IPS-NIHi7 (cell line): ENCODE data around the gene TEX261.

Source experiments
- DNase-seq: peaks from one replicate; pipeline ENCODE4 v3.0.0; 2012; ENCODE audit warnings: mixed read lengths; ENCODE audit errors: extremely low spot score

TEX261 gene

DNA sequence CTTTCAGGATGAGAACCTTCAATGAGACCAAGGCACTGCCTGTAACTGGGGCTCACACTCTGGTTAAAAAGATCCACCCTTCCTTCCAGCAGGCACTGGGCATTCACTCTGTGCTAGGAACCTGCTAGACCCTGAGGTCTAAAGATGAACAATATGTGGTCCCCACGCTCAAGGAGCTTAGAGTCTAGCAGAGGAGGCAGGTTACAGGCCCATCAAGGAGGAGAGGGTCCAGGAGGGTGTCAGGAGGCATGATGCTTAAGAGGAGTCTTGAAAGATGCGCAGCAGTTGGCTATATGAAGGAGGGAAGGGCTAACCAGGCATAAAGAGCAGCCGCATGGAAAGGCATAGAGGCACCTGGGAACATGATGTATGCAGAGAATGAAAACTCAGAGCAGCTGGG lies 11.7 kb downstream of the TEX261 start:
- no peak for DNase-seq

DNA sequence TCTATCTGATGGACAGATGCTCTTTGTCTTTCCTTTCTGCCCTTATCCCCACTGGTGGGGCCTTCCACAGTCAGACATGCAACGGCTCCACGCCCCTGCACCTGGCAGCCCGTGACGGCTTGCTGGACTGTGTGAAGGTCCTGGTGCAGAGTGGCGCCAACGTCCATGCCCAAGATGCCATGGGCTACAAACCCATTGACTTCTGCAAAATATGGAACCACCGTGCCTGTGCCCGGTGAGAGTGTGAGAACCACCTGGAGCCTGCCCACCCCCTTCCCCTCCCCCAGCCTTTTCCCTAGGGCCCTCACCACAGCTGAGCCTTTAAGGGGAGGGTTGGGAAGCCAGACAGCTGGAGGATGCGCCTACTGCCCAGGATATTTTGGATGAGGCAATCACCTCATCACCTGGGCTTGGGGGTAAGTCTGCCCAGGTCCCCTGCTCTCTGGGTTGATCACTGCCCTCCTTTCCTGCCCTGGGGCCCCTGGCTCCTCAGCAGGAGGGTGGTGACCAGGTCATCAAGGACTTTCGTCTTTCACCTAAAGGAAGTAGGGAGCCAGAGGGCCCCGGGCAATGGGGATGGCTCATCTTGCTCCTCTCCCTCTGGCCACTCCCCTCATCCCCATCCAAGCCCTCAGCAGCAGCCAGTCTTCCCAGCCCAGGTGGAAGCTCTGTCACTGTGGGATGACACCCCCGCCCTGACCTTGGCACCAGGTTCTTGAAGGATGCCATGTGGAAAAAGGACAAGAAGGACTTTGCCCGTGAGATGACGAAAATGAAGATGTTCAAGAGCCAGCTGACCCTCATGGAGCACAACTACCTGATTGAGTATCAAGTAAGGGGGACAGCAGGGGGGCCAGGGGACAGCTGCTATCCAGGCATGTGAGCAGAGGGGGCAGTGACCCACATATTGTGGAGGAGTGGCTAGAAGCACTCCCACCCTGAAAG lies 12.5 kb downstream of the TEX261 start:
- DNase-seq = no peak

DNA sequence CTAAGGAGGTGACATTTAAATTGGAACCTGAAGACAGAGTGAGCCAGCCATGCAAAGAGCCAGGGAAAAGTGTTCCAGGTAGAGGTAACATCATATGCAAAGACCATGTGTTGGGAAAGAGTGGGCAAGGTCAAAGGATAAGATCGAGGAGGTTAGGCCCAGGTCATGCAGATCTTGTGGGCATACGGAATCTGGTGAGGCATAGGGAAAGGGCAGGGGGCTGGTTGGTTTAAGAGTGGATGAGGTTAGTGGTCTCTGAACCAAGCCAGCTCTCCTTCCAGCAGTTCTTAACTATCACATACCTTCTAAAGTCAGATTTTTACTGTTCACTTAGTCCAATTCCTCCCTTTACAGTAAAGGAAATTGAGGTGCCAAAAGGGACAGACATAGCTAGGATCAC lies 13.3 kb downstream of the TEX261 start:
- no peak for DNase-seq

DNA sequence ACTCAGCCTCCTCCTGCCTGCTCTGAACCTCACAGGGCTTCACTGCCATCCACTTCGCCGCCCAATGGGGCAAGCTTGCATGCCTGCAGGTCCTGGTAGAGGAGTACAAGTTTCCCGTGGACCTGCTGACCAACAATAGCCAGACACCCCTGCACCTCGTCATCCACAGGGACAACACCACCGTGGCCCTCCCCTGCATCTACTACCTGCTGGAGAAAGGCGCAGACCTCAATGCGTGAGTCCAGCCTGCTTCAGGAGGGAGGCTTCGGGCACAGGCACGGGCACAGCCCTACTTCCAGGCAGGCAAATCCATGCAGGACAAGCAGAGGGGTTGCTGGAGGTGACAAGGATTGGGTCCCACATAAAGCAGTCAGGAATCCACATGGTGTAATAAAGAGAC lies 15.0 kb downstream of the TEX261 start:
- no peak for DNase-seq

DNA sequence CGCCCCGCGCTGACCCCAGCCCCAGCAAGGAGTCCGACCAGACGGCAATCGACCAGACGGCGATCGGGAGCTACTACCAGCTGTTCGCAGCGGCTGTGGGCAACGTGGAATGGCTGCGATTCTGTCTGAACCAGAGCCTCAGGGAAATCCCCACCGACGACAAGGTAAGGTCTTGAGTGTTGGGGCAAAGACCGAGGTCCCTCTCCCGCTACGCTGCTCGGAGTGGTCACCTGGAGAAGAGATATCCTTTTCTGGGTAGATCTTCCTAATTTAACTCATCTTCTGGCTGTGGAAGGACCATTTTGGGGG lies 15.5 kb downstream of the TEX261 start:
- no peak for DNase-seq

DNA sequence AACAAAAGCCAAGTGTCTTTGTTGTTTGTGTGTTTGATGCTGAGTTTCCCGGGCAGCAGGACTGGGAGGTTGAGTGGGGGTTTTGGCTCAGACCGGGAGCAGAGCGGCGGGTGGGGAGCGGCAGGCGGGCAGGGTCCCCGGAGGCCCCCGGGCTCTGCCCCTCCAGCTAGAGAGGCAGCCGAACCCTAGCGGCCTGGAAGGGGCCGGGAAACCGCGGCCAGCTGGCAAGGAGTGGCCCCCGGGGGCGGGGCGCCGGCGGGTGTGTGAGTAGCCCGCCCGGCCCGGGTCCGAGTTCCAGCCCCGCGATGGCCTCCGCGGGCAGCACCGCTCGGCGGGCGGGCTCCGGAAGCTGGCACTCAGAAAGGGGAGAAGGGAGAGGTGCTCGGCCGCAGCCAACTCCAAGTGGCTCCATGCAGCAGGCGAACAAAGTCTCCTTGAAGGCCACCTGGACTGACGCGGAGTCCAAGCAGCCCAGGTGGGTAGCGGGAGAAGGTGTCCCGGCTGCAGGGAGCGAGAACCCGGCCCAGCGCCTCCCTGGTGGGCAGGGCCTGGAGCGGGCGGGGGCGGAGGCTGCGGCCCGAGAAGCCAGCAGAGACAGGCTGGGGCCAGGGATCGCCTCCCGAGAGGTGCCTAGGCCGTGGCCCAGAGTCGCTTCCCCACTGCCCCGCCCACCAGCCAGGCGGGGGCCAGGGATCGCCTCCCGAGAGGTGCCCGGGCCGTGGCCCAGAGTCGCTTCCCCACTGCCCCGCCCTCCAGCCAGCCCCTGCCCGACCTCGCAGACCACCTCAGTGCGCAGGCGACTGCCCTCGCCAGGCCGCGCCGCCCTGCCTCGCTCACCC lies 16.1 kb downstream of the TEX261 start, which contains the start of gene ANKRD53:
ANKRD53 (plus strand) TSS at position 290 of the 839 bp plus-strand sequence; CDS start at position 306, 16 bp downstream.
- peak; percentile 63 for DNase-seq

DNA sequence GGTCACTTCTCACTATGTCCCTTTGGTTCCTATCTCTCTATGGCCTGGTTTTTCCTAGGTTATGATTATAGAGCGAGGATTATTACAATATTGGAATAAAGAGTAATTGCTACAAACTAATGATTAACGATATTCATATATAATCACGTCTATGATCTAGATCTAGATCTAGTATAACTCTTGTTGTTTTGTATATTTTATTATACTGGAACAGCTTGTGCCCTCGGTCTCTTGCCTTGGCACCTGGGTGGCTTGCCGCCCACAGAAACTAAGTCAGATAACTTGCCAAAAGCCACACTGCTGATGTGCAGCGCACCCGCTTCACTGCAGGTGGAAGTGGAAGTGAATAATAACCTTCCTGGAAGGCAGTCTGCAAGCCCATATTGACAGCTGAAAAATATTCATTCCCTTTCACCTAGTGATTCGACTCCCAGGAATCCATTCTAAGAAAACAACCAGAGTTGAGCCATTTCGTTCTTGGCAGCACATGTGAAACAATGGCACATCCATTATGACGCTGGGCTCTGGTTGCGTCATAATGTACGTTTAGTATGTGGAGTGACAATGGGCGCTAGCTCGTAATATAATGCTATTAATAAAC lies 17.0 kb downstream of the TEX261 start:
- DNase-seq = no peak

DNA sequence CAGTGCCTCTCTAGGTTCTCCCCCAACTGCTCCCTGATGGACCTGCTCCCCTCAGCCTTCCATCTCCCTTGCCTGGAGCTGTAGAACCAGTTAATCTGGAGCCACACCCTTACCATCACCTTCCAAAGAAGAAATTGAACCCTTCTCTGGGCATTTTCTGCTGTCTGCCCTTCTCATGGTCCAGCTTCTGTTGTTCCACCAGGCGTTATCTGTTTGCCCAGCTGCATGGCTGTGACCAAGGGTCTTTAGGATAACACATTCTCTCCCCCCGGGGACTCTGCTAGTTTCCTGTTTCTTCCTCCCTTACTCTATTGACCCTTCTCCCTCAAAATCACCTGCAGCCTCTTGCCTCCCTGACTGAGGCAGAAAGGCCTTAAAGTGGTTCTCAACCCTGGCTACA lies 19.4 kb downstream of the TEX261 start:
- no peak for DNase-seq

DNA sequence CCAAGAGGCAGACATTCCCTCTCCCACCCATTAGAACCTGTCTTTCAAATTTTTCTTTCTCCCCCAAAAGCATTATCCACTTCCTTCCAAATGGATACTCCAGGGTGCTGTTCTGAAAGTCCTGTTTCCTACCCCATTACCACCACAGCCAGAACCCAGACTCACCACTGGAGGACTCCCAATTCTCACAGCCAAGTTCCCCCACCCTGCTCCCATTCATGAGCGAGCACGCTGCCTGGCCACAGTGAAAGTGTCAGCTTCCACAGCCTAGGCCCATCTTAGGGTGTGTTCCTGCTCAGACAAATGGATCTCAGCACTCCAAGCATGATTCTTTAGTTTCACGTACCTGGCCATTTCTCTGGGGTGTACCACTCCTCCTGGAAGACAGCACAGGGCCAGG lies 20.1 kb downstream of the TEX261 start:
- DNase-seq = no peak

DNA sequence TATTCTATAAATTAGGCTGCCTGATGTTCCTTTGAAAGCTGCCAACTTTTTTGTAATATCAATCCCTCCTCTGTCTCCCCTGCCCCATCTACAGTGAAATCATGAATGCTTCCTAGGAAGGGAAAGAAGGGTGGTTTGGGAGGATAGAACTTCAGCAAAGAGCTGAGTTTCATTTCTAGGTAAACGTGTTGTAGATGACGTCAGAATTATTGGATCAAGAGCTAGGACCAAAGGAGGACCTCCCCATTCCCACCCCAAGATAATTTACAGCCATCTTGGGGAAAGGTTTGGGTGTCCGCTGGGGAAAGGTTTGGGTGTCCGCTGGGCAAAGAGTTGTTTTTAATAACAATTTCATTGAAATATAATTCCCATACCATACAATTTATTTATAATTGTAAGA lies 27.5 kb downstream of the TEX261 start:
- no peak for DNase-seq

DNA sequence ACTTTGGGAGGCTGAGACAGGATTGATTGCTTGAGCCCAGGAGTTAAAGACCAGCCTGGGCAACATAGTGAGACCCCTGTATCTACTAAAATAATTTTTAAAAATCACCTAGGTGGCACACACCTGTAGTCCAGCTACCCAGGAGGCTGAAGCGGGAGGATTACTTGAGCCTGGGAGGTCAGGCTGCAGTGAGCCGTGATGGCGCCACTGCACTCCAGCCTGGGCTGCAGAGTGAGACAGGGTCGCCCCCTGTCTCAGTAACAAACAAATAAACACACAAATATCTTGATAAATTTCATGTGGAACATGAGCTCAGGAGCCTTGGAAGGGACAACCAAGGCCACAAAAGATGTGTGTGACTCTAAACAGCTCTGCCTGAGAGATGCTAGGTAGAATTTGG lies 28.0 kb downstream of the TEX261 start:
- DNase-seq = no peak

DNA sequence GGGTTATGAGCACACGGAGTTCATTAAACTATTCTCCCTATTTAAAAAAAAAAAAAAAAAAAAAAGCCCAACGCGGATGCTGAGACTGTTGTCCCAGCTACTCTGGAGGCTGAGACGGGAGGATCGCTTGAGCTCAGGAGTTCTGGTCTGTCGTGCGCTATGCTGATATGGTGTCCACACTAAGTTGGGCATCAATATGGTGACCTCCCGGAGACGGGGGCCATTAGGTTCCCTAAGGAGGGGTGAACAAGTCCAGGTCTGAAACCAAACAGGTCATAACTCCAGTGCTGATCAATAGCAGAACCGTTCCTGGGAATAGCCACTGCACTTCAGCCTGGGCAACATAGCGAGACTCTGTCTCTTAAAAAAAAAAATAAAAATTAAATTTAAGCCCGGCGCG lies 29.2 kb downstream of the TEX261 start:
- no peak for DNase-seq

DNA sequence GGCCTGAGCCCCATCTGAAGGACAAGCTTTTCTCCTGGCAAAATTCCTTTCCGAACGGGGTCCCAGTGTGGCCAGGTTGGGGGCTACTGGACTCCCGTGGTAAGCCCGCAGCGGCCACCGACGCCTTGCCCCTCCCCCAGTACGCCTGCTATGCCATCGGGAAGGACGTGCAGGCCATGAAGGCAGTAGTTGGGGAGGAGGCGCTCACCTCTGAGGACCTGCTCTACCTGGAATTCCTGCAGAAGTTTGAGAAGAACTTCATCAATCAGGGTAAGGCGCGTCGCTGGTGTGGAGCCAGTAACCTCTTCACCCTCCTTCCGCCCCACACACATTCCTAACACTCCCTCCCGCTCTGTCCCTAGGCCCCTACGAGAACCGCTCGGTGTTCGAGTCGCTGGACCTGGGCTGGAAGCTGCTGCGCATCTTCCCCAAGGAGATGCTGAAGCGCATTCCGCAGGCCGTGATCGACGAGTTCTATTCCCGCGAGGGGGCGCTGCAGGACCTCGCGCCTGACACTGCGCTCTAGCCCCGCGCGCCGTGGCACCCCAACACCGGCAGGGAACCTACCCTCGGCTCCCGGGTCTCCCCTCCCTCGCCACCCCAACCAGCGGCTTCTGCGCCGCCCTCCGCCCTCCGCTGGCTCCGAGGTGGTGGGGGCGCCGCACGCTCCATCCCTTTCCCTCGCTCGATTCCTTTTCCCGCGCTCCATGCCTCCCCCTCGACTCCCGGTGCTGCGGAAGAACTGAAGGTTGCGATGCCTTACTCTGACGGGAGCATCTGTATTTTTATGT lies 29.9 kb downstream of the TEX261 start:
- peak; percentile 85 for DNase-seq

DNA sequence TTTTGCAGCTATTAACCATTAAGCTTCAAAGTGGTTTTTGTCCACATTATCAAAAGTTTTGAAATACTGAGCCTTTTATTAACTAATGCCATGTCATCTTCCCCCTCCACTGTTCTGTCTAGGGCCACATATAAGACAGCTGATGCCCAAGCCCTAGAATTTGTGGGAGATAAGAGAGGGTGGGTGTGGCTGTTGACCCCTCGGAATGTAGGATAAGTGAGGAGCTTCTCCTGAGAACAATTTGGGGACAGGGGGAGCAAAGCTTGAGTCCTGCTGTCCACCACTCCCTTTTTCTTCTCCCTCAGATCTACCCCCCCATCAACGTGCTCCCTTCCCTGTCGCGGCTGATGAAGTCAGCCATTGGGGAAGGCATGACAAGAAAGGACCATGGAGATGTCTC lies 30.5 kb downstream of the TEX261 start:
- no peak for DNase-seq

DNA sequence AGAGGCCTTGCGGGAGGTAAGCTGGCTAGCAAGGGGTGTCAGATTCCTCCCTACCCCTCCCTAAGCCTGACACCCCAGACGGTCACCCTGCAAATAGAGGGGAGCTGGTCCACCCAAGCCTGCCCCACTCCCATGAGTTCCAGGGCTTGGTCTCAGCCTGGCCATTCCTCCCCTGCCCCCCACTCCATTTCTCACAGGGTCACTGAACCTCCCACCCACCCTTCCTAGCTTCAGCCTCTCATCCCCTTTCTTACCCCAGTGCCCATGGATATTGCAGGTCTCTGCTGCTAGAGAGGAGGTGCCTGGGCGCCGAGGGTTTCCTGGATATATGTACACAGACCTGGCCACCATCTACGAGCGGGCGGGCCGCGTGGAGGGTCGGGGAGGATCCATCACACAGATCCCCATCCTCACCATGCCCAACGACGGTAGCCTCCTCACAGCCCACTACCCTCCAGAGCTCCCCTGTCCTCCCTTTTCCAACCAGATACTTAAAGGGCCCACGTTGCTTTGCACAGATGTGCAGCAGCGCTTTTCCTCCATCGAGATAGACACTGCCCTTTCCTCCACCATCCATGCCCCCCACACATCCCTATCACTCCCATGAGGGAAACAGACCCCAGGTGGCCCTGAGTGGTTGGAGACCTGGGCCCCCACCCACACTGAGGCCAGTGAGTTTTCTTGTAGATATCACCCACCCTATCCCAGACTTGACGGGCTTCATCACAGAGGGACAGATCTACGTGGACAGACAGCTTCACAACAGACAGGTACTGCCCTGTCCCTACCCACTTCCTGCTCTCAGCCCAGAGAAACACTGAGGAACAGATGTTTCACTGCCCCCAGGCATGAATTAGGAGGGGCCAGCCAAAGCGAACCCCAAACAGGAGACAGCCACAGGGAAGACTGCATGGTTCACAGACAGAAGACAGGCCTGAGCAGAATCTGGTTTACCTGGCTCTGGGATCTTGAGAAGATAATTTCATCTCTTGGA lies 31.5 kb downstream of the TEX261 start:
- no peak for DNase-seq

DNA sequence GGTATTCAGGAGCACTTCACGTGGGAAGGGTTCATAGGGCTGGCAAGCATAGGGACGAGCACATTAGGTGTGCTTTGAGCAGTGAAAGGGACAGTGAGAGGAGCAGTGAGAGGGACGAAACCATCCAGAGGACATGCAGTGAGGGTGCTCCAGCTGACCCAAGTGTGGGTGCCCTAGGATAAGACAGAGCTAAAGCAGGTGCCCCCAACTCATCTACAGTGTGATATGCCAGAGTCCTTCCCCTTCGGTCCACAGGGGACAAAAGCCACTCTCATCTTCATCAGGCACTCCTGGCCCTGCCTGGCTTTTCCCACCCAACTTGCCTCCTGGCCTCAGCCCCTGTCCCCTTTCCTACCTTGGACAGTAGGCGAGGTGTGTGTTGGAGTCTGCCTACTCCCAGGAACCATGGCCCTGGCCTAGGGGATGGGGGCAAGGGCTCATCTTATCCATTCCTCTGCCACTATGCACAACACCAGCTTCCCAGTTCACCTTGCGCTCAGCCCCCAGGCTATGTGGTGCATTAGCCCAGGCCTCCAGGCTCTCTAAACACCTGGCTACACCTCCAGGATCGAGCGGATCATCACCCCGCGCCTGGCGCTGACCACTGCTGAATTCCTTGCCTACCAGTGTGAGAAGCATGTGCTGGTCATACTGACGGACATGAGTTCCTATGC lies 32.3 kb downstream of the TEX261 start:
- no peak for DNase-seq

DNA sequence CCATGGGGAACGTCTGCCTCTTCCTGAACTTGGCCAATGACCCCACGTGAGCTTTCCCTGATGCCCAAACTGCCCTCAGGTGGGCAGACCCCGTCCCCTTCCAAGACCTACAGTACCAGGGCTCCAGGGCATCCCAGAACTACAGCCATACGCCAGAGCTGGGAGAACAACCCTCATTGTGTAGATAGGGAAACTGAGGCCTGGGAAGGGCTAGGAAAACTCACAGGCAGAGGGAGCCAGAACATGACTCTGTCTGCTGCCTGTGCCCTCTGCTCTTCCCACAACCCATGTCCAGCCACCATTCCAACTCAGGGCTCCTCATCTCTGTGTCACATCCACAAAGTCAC lies 33.1 kb downstream of the TEX261 start:
- no peak for DNase-seq

DNA sequence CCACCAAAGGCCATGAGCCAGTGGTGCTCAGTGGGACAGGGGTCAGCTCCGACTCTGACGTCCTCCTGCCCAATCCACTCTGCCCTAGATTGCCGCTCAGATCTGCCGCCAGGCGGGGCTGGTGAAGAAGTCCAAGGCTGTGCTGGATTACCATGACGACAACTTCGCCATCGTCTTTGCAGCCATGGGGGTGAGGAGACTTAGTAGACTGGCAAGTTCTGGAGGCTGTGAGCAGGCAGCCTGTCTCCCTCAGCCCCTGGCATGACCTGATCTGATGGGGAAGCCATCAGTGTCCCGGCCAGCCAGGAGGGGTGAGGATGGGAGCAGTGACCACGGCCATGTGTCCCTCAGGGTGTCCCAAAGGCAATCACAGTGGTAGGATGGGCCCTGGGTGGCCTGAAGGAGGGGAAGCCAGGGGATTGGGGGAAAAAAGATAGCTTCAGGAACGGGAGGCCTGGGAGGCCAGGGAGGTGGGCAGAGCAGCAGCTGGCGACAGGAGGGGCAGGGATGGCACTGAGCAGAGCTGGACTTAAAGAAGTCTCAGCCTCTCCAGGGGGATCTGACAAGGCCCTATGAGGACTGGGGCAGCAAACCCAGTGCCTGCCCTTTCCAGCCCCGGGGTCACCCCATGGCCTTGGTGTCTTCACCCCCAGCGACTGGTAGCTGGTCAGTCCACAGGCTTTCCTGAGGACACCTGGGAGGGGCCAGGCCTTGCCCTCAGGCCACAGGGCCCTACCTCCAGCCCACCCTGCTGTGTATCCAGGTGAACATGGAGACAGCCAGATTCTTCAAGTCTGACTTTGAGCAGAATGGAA lies 33.6 kb downstream of the TEX261 start:
- no peak for DNase-seq
